Stimulated activated CD4-positive, alpha-beta T cell treated with anti-CD3 and anti-CD28 coated beads, Interleukin-1b, Interleukin-23, amount 100 ng/mL, for 48 hours (primary cell): ENCODE data around the gene LRRC55.

Experiments used
- DNase-seq: peaks from one replicate; pipeline ENCODE4 v3.0.0-alpha.2; 2020

The LRRC55 gene

GRCh38 chr11:57181678-57182305, at the start of gene LRRC55:
Gene LRRC55 (plus strand): TSS chr11:57181953. CDS start chr11:57182023, 70 bp downstream.
- no peak for DNase-seq

GRCh38 chr11:57133366-57134038, 48.3 kb upstream of the LRRC55 start:
- no peak for DNase-seq

- no peak for DNase-seq
Measured at GRCh38 chr11:57134284-57134683, 47.5 kb upstream of the LRRC55 start.

GRCh38 chr11:57135020-57135751, 46.6 kb upstream of the LRRC55 start:
- no peak for DNase-seq

GRCh38 chr11:57140568-57140967, 41.2 kb upstream of the LRRC55 start:
- no peak for DNase-seq

- DNase-seq: no peak
Measured at GRCh38 chr11:57143459-57143858, 38.3 kb upstream of the LRRC55 start.

GRCh38 chr11:57144075-57144474, 37.7 kb upstream of the LRRC55 start:
- DNase-seq: no peak

- DNase-seq: no peak
Measured at GRCh38 chr11:57144531-57145320, 37.0 kb upstream of the LRRC55 start.

GRCh38 chr11:57146301-57146700, 35.5 kb upstream of the LRRC55 start:
- no peak for DNase-seq

- no peak for DNase-seq
Measured at GRCh38 chr11:57148621-57149020, 33.1 kb upstream of the LRRC55 start.

- no peak for DNase-seq
Measured at GRCh38 chr11:57150454-57150917, 31.3 kb upstream of the LRRC55 start.

GRCh38 chr11:57152134-57152533, 29.6 kb upstream of the LRRC55 start:
- DNase-seq: no peak

- no peak for DNase-seq
Measured at GRCh38 chr11:57153448-57153847, 28.3 kb upstream of the LRRC55 start.

- DNase-seq: no peak
Measured at GRCh38 chr11:57154739-57155138, 27.0 kb upstream of the LRRC55 start.

GRCh38 chr11:57155400-57155799, 26.4 kb upstream of the LRRC55 start:
- no peak for DNase-seq

GRCh38 chr11:57155838-57156607, 25.7 kb upstream of the LRRC55 start:
- DNase-seq: no peak

- no peak for DNase-seq
Measured at GRCh38 chr11:57156928-57157327, 24.8 kb upstream of the LRRC55 start.

GRCh38 chr11:57157624-57158023, 24.1 kb upstream of the LRRC55 start:
- DNase-seq: no peak

- DNase-seq: no peak
Measured at GRCh38 chr11:57158180-57158579, 23.6 kb upstream of the LRRC55 start.

- no peak for DNase-seq
Measured at GRCh38 chr11:57158599-57158998, 23.2 kb upstream of the LRRC55 start.

GRCh38 chr11:57160665-57161064, 21.1 kb upstream of the LRRC55 start:
- no peak for DNase-seq

- no peak for DNase-seq
Measured at GRCh38 chr11:57161351-57161750, 20.4 kb upstream of the LRRC55 start.
